Measurements from ENCODE around the gene CEBPG.
A peak's percentile ranks its signal among the peaks of the same experiment; 100 is the strongest.

Gene CEBPG

DNA sequence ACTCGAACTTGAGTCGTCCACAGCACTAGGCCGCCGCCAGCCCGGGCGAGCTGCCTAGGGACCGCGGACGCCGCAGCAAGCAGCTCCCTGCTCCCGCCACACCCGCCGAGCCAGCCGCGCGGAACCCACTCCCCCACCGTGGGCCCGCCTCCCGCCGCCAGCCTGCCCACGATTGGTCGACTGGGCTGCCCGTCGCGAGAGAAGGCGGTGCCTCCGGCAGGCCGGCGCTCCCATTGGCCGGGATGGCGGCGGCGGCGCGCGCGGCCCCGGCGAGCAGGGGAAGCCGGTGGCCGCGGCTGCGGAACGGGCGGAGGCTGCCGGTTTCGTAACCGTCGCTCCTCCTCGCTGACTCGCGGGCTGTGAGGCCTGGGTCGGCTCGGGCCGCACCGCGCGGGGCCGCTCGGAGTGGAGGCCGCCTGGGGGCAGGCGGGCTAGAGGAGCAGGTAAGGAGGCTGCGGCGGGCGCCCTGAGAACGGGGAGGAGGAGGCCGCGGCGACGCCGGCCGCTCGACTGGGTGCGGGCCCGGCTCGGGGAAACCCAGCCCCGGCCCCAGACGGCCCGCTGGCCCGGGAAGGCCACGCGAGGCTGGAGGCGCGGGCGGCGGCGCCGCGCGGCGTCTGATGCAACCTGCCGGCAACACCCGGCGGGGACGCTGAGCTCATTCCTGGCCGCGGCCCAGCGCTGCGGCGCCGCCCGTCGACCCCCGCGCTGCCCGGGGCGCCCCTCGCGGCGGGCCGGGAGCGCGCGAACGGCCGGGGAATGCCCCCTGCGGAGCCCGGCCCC, at the start of gene CEBPG:
TSS of gene CEBPG (plus strand) at position 257 of the 783 bp plus-strand sequence. CDS start 5,531 bp downstream, outside the sequence.
- in situ Hi-C loops (cut with HindIII; ENCODE audit: low pct_ligation_motif_present, low pct_unique_long_range_greater_than_20kb, low sequenced_read_pairs): no loop called here

DNA sequence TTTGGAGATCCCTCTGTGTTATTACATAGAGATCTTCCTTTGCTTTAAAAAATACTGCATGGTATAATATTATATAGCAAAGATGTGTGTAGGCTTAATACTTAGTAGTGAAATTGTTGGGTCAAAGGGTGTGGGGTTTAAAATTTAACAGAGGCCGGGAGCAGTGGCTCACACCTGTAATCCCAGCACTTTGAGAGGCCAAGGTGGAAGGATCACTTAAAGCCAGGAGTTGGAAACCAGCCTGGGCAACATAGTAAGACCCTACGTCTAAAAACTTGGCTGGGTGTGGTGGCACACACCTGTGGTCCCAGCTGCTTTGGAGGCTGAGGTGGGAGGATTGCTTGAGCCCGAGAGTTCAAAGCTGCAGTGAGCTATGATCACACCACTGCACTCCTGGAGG, 48.9 kb upstream of the CEBPG start:
- DNase-seq: no peak
- in situ Hi-C loops (cut with HindIII; ENCODE audit: low pct_ligation_motif_present, low pct_unique_long_range_greater_than_20kb, low sequenced_read_pairs): no loop called here

More for the DNA sequence above, at the start of gene CEBPG:
- DNase-seq: peak; percentile 83

- in situ Hi-C loops (cut with HindIII; ENCODE audit: low pct_ligation_motif_present, low pct_unique_long_range_greater_than_20kb, low sequenced_read_pairs): no loop called here
- DNase-seq: no peak
Measured at GRCh38 chr19:33325920-33326319, 47.6 kb upstream of the CEBPG start.

DNA sequence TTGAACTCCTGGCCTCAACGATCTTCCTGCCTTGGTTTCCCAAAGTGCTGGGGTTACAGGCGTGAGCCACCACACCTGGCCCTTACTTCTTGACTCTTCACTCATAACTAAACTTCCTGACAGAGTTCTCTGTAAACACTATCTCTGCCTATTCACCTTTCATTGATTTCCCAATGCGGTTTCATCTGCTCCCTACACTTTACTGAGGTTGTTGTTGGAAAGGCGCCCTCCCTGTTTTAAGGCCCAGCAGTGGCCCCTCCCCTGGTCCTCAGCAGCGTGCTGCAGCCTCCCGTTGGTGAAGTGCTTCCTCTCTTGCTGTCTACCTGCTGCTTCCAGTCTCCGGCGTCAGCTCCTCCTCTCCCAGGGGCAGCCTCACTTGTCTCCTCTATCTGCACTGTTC, 44.4 kb upstream of the CEBPG start:
- in situ Hi-C loops (cut with HindIII; ENCODE audit: low pct_ligation_motif_present, low pct_unique_long_range_greater_than_20kb, low sequenced_read_pairs): no loop called here
- DNase-seq: no peak

GRCh38 chr19:33329736-33330135, 43.8 kb upstream of the CEBPG start:
- in situ Hi-C loops (cut with HindIII; ENCODE audit: low pct_ligation_motif_present, low pct_unique_long_range_greater_than_20kb, low sequenced_read_pairs): no loop called here
- no peak for DNase-seq

DNA sequence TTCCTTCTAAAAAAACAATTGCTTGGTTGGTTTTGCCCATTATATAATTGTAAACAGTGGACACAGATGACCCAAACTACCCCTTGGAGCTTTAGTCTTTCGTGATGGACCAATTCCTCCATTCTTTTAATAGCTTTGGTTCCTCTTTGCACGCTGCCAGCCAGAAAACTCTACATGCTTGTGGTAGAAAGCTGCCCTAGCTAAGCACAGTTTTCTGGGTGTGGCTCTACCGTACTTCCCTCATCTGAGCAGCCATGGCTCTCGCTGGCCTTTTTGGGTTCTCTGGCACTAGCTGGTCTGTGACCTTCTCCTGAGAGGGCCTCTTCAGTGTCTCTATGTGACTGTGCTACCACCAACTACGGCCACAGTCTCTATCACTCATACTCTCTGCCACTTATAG, 41.3 kb upstream of the CEBPG start:
- in situ Hi-C loops (cut with HindIII; ENCODE audit: low pct_ligation_motif_present, low pct_unique_long_range_greater_than_20kb, low sequenced_read_pairs): no loop called here
- DNase-seq: no peak

- in situ Hi-C loops (cut with HindIII; ENCODE audit: low pct_ligation_motif_present, low pct_unique_long_range_greater_than_20kb, low sequenced_read_pairs): no loop called here
- no peak for DNase-seq
Measured at GRCh38 chr19:33333151-33333550, 40.4 kb upstream of the CEBPG start.

- in situ Hi-C loops (cut with HindIII; ENCODE audit: low pct_ligation_motif_present, low pct_unique_long_range_greater_than_20kb, low sequenced_read_pairs): no loop called here
Measured at GRCh38 chr19:33333642-33334041, 39.9 kb upstream of the CEBPG start.

GRCh38 chr19:33334271-33334670, 39.2 kb upstream of the CEBPG start:
- in situ Hi-C loops (cut with HindIII; ENCODE audit: low pct_ligation_motif_present, low pct_unique_long_range_greater_than_20kb, low sequenced_read_pairs): no loop called here
- DNase-seq: no peak

More at GRCh38 chr19:33333642-33334041, 39.9 kb upstream of the CEBPG start:
- DNase-seq: no peak

DNA sequence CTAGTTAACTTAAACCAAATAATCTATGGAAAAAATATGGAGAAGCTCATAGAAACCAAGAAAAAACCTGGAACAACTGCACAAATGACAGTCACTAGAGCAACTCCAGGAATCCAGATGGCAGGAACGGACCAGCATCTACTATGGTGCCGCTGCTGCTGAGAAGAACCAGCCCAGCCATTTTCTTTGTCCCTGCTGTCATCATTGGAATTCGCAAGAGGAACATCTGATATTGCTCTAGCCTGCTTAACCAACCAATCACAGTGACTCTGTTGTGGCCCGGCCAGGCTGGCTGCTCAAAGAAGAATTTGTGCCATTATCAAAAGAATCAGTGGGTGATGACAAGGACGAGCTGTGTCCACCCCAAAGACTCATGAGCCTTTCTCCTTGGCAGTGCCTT, 38.1 kb upstream of the CEBPG start:
- in situ Hi-C loops (cut with HindIII; ENCODE audit: low pct_ligation_motif_present, low pct_unique_long_range_greater_than_20kb, low sequenced_read_pairs): no loop called here
- DNase-seq: no peak

DNA sequence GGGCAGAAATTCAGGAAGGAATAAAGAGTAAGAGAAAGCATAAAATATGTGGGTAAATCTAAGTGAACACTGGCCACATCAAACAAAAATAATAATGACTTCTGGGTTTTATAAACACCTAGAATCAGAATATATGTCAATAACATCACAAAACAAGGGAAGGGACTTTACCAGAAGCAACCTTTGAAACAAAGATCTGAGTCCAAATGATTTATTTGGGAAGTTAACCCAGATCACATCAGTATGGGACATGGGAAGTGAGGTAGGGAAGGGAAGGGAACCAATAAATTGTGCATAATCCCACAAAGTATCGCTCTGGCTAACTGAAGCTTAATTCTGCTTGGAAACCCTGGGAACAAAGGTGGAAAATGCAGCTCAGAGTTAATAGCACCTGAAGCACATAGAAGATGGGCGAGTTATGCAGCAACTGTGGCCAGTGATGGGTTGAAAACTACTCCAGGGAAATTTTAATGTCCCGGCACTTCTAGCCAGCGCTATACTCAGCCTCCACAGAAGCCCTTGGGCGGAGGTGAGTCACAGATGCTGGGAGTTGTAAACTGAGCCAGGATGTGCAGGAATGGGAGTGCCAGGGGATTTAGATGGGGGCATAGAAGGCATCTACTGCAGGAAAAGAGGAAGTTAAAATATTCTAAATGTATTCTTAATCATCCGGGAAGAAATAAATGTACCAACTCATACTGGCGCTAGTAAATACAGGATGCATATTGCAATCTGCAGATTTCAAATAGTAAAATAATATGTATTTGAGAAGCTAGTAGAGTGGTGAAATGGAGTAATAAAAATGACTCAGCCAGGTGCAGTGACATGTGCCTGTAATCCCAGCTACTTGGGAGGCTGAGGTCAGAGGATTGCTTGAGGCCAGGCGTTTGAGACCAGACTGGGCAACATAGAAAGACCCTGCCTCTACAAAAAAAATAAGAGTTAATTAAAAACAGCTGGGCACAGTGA, 34.2 kb upstream of the CEBPG start:
- no peak for DNase-seq
- in situ Hi-C loops (cut with HindIII; ENCODE audit: low pct_ligation_motif_present, low pct_unique_long_range_greater_than_20kb, low sequenced_read_pairs): no loop called here

- in situ Hi-C loops (cut with HindIII; ENCODE audit: low pct_ligation_motif_present, low pct_unique_long_range_greater_than_20kb, low sequenced_read_pairs): no loop called here
Measured at GRCh38 chr19:33340991-33341390, 32.5 kb upstream of the CEBPG start.

DNA sequence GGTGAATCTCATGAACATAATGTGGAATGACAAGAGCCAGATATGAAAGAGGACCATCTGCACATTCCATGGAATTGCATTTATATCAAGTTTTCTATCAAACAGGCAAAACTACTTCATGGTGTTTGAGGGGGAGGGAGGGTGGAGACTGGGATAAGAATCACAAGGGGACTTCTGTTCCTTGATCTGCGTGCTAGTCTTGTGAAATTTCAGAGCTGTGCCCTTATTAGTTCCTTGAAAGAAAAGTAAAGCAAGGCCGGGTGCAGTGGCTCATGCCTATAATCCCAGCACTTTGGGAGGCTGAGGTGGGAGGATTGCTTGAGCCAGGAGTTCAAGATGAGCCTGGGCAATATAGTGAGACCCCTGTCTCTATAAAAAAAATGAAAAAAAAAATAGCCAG, 30.2 kb upstream of the CEBPG start:
- no peak for DNase-seq
- in situ Hi-C loops (cut with HindIII; ENCODE audit: low pct_ligation_motif_present, low pct_unique_long_range_greater_than_20kb, low sequenced_read_pairs): no loop called here

More at GRCh38 chr19:33340991-33341390, 32.5 kb upstream of the CEBPG start:
- no peak for DNase-seq

DNA sequence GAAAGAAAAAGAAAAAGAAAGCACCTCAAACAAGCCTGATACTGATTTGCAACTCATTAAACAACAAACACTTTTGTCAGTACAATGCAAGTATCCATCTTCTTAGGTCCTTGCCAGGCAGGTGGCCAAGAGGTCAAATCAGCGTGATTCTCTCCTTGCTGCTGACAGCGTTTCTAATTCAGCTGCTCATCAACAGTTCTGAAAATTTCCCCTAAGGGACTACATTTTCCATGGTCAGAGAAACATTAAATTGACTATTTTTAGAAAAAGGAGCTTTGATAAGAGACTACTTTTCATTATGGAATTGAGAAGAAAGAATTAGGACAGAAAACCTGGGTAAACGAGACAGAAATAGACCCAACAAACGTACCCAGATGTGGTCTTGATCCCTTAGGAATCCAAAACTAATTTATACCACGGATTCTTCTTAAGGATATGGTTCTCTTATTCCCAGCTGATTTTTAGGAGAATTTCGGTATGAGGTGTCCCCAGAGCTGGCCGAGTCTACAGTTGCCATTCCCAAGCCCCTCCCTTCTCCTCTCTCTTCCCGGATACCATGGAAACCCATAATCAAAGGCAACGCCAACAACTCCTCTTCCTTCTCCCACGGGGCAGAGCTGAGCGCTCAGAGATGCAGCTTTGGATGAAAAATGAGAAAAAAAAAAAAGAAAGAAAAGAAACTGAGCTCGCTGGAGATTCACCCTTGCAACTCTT, 29.5 kb upstream of the CEBPG start:
- in situ Hi-C loops (cut with HindIII; ENCODE audit: low pct_ligation_motif_present, low pct_unique_long_range_greater_than_20kb, low sequenced_read_pairs): no loop called here
- no peak for DNase-seq

DNA sequence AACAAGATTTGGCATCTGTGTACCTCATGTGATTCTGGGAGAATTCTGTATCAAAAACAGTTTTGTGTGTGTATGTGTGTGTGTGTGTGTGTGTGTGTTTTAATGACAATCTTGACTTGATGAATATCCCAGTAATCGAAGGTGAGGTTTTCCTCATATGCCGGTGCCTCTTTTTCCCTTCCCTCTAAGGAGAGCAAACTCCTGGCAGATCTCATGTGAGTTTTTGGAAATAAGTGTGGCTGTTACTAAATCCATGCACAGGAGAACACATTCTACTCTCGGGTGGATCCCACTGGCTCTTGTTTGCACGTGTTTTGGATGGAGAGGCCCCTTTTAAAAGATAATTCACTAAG, 29.0 kb upstream of the CEBPG start:
- in situ Hi-C loops (cut with HindIII; ENCODE audit: low pct_ligation_motif_present, low pct_unique_long_range_greater_than_20kb, low sequenced_read_pairs): no loop called here
- no peak for DNase-seq

DNA sequence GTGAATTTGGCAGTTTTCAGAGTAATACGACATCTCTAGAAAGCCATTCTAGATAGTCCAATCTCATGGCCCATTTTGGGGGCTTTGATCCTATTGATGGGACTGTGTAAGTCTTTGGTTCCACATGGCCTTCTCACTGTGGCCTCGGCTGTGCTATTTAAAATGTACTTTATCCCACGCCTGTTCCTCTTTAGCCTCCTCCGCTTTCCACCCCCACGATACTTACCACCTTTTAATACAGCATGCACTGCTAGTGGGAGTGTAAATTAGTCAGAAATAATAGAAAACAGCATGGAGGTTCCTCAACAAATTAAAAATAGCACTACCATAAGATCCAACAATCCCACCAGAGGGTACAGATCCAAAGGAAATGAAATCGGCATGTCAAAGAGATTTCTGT, 28.3 kb upstream of the CEBPG start:
- DNase-seq: no peak
- in situ Hi-C loops (cut with HindIII; ENCODE audit: low pct_ligation_motif_present, low pct_unique_long_range_greater_than_20kb, low sequenced_read_pairs): no loop called here

DNA sequence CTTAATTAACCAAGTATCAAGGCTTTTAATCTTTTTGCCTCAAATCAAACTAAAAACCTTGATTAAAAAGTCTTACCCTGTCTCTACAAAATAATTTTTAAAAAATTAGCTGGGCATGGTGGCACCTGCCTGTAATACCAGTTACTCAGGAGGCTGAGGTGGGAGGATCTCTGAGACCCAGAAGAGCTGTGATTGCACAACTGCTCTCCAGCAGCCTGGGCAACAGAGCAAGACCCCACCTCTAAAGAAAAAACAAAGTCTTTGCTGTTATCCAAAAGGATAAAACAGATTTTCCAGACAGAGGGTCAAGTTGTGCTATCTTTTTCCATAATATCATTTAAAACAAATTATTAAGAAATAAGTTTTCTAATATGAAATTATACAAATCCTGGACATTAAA, 26.8 kb upstream of the CEBPG start:
- no peak for DNase-seq
- in situ Hi-C loops (cut with HindIII; ENCODE audit: low pct_ligation_motif_present, low pct_unique_long_range_greater_than_20kb, low sequenced_read_pairs): no loop called here

- in situ Hi-C loops (cut with HindIII; ENCODE audit: low pct_ligation_motif_present, low pct_unique_long_range_greater_than_20kb, low sequenced_read_pairs): no loop called here
- no peak for DNase-seq
Measured at GRCh38 chr19:33347300-33347699, 26.2 kb upstream of the CEBPG start.

Measured in ACHN (cell line).